ENCODE data around the gene ZNF92.
"Not testable (repeated sequence)": the region's sequence is repeated elsewhere in the genome, so short reads cannot be mapped to it uniquely, and the experiment has no call there.

ZNF92 gene

DNA sequence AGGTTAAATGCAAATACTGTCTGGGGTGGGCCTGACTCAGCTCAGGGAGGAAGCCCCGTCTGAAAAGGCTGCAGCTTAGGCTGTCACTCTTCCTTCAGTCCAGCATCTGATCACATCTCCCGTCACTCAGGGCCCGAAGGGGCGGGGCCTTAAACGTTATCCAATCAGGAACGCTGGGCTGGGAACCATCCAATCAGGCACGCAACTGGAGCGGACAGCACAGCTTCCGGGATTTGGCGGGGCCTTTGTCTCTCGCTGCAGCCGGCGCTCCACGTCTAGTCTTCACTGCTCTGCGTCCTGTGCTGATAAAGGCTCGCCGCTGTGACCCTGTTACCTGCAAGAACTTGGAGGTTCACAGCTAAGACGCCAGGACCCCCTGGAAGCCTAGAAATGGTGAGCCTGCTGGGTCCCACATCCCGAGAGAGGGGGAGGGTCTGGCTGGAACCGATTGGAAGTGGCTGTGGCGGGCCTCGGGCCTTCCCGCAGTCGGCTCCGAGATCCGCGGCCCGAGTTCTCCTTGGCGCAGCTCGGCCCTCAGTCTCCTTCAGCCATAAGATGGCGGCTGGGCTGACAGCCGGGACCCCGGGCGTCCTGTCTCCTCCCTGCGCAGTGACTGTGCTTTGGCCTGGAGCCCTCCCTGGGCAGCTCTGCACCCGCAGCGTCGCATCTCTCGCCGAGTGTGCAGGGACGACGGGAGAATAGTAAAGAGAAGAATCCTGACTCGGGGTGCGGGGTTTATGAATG is at the start of gene ZNF92:
TSS of gene ZNF92 (plus strand) at position 248 of the 744 bp plus-strand sequence. CDS start at position 391, 143 bp downstream.
- DNase-seq = peak; percentile 94 to 97

DNA sequence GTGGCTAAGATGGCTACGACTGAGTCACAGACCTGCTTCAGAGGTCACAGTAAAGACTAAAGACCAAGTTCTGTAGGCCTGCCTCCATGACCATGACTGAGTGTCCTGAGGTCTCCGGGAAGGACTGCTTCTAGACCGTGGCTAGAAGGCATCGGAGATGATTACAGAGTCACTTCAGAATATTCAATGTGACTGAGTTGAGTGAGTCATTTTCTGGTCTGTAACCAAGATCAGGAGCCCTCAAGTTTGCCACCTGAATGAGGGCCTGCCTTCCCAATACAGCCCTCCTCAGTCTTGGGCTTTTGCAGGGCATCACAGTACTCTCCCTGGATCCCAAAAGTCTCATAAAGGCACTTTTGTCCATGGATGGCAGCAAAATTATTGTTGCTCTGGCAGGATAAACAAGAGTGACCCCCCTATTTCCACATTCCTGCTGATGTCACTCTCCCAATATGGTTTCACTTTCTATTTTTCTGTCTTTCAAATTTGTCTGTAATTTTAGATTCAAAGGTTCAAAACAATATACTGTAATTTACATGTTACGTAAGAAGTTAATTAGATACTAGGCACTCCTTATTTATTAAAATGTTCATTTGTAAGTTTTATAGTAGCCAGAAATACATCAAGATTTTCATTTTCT is 47.7 kb upstream of the ZNF92 start:
- no peak for DNase-seq

DNA sequence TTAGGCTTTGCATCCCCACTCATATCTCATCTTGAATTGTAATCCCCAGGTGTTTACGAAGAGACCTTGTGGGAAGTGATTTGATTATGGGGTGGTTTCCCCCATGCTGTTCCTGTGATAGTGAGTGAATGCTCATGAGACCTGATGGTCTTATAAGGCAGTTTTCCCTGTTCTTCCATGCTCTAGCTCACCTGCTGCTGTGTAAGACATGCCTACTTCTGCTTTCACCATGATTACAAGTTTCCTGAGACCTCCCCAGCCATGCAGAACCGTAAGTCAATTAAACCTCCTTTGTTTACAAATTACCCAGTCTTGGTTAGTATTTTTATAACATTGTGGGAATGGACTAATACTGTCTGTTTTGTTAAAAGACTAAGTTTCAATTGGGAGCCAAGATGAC is 35.3 kb upstream of the ZNF92 start:
- no peak for DNase-seq

DNA sequence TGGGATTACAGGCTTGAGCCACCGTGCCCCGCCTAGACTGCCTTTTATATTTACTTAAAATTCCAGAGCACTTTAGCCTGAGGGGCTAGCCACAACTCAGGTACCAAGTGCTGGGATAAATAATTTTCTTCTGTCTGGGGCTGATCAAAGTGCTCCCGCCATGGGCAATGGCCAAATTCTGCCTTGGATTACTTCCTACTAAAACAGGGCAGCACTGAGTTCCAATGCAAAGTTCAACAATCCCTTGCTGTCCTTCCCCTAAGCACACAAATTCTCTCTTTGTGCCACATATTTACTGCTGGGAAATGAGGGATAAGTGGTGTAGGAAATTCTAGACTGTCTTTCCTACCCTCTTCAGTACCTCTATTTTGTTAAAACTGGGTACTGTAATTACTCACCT is 34.4 kb upstream of the ZNF92 start:
- DNase-seq = no peak

DNA sequence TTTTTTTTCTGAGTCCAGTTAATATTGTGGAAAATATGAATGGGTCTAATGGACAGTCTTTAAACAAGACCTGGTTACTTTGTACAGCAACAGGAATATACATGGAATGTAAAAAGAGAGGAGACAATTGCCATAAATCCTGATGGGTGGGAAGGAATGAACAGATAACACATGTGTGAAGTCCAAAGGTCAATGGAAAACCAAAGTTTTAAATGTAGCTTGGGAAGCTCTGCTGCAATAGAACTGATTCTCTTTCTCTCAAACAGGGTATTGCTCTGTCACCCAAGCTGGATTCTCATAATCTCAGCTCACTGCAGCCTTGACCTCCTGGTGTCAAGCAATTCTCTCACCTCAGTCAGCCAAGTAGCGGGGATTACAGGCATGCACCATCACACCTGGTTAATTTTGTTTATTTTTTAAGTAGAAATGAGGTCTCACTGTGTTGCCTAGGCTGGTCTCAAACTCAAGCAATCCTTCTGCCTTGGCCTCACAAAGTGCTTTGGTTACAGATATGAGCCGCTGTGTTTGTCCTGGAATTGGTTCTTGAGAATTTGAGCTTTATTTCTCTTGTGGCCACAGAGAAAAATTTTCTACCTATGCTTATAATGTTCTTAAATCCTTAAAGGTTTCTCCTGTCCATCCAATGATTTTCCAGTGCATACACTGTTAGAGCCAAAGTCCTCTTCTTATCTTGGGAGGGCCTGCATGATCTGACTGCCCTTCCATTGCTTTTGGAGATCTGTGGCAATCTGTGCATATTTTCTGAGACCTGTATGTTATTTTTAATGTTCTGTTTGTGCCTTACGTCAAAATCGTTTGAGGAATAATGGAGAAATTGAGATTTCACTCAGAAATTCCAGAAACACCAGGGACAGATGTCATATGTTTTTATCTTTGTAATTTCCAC is 30.7 kb upstream of the ZNF92 start:
- DNase-seq = no peak

DNA sequence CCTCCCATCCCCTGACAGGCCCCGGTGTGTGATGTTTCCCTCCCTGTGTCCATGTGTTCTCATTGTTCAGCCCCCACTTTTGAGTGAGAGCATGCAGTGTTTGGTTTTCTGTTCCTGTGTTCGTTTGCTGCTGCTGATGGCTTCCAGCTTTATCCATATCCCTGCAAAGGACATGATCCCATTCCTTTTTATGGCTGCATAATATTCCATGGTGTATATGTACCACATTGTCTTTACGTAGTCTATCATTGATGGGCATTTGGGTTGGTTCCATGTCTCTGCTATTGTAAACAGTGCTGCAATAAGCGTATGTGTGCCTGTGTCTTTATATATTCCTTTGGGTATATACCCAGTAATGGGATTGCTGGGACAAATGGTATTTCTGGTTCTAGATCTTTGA is 29.1 kb upstream of the ZNF92 start:
- DNase-seq = not testable (repeated sequence)

DNA sequence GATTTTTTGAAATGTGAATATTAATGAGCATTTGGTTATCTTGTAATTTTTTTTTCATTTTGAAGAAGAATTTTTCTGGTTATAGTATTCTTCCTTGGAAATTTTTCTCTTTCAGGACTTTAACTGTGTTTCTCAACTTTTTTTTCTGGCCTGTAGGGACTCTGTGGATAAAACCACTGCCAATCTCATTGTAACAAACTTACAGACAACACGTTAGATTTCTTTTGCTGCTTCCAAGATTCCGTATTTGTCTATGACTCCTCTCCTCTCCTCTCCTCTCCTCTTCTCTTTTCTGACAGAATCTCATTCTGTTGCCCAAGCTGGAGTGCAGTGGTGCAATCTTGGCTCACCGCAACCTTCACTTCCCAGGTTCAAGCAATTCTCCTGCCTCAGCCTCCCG is 19.4 kb upstream of the ZNF92 start:
- DNase-seq = no peak

DNA sequence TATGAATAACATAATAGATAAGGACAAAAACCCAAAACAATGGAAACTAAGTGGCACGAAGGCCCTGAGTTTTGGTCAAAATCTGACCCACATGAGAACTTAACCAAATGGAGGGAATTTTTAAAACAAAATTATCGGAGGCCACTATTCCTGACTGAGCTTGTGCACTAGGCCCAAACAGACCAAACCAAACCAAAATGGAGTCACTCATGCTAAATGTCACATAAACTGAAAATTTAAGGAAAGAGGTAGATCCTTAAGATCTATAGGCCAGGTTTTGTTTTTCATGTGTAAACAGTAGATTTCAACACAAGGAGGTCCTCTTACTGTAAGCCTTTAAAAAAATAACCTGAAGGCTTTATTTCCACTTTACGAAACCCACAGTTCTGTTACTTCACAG is 3.8 kb upstream of the ZNF92 start:
- no peak for DNase-seq

DNA sequence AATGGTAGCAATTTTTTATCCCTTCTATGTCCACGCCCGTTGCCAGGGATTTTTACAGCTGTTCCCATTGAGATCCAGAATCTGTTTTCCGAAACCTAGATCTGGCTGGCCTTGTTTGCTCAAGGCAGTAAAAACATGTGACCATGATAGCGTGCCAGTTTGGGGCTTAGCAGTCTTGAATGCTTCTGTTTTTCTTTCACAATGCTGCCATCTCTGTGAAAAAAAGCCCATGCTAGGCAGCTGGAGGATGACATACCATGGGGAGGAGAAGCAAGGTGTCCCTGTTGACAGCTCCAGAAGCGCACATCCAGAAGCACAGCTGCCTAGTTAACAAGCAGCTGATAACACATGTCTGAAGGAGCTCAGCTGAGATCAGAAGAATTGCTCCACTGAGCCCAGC is 2.2 kb upstream of the ZNF92 start:
- peak; percentile 27 to 29 for DNase-seq

DNA sequence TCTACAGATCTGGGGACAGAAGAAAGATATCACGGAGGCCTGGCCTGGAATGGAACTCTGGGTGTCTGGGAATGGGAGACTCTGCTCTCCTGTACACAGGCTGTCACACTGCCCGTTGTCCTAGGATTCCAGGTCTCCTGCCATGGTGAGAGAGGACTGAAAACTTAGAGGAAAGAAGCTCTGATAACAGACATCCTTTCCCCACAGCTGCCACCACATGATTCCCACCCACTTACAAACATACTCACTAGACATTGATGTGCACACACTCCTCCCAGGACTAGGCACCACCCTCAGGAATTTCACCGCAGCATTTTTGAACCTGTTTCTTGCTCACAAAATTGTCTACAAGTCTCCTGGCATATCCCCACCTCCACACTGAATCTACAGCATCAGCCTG is 5.7 kb downstream of the ZNF92 start:
- no peak for DNase-seq

DNA sequence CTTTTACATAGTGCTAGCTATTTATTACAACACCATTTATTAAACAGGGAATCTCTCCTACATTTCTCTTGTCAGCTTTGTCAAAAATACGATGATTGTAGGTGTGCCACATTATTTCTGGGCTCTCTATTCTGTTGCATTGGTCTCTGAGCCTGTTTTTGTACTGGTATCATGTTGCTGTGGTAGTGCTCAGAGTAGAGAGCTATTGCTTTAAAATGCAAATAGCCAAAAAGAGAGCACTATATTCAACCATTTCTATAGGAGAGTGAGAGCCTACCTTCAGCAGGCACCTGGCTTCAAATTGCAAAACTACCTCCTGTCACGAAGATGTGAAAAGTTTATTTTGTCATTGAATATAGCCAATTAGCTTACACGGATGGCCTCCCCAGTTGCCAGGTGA is 8.1 kb downstream of the ZNF92 start:
- DNase-seq = no peak

DNA sequence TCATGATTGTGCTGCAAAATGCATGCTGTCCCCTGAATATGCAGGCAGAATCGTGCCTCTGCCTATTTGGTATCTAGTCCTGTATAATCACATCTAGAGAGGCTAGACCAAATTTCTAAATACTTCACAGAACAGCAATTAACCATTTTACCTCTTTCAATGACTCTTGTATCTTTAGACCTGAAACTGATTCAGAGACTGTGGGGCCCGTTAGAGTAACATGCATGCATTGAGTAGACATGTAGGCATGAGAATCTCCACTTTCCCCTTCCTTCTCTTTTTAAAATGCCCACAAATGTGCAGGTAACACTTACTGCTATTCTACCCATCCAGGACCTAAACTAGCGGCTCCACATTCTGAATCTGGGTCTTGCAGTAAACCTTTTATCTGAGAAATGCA is 8.8 kb downstream of the ZNF92 start:
- DNase-seq = no peak

DNA sequence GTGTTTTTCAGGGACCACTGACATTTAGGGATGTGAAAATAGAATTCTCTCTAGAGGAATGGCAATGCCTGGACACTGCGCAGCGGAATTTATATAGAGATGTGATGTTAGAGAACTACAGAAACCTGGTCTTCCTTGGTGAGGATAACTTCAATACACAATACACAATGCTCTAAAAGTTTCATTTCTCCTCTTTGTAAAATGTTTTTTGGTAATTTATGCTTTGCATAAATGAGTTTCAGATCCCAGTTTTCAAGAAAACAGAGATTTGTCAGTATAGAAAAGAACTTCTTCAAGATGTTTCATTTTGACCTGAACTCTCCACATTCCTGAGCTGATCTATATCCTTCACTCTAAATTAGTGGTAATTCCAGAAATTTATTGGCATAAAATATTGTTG is 14.2 kb downstream of the ZNF92 start:
- DNase-seq = no peak

DNA sequence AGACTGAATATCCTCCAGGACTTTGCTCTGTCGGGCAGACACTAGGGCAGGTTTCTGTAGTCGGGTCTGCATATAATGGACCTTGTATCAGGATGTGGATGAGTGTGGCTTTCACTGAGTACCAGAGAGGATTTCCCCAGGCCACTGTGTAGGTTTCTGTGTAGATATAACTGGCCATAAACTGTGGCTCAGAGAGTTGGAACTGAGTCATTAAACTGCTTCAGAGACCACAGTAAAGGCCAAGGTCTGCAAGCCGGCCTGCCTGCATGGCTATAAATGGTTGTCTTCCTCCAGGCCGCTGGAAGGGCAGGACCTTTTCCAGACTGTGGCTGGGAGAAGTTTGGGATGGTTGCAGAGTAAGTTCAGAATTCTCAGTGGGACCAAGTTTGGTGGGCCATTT is 16.9 kb downstream of the ZNF92 start:
- no peak for DNase-seq

DNA sequence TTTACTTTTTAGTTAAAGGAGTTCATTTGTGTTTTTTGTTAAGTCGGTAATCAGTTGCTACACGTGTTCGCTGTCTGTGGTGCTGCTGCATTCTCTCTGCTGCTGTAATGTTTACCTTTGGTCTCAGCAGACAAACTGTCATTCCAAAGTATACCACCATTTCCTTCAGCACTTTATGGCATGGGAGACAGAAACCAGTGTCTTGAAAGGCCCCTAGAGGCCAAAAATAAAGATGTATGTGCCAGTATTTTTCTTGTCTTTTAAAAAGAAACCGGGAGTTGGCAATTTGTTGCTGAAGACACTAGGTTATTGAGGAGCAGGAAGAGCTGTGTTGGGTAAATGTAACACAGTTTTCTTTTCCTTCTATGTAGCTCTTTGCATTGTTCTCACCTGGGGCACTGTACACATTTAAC is 24.1 kb downstream of the ZNF92 start:
- no peak for DNase-seq

DNA sequence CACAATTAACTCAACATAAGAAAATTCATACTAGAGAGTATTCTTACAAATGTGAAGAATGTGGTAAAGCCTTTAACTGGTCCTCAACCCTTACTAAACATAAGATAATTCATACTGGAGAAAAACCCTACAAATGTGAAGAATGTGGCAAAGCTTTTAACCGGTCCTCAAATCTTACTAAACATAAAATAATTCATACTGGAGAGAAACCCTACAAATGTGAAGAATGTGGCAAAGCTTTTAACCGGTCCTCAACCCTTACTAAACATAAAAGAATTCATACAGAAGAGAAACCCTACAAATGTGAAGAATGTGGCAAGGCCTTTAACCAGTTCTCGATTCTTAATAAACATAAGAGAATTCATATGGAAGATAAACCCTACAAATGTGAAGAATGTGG is 25.0 kb downstream of the ZNF92 start:
- not testable (repeated sequence) for DNase-seq

DNA sequence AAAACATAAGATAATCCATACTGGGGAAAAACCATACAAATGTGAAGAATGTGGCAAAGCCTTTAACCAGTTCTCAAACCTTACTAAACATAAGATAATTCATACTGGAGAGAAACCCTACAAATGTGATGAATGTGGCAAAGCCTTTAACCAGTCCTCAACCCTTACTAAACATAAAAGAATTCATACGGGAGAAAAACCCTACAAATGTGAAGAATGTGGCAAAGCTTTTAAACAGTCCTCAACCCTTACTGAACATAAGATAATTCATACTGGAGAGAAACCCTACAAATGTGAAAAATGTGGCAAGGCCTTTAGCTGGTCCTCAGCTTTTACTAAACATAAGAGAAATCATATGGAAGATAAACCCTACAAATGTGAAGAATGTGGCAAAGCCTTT is 25.4 kb downstream of the ZNF92 start:
- not testable (repeated sequence) for DNase-seq

DNA sequence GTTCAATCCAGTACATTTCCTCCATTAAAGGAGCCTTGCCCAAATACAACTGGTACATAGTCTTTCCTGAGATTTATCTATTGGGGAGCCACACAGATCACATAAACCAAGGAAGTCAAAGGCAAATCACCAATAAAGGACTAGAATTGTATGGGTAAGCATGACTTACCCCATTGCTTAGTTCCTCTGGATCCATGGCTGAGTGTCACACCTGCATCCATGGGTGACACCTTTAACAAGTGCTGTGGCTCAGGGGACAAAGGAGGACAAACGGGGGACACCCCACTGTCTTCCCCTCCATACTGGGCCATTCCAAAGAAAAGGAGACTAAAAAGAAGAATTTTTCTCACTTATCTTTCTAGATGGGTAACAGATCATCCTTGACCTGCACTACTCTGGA is 30.4 kb downstream of the ZNF92 start:
- no peak for DNase-seq

DNA sequence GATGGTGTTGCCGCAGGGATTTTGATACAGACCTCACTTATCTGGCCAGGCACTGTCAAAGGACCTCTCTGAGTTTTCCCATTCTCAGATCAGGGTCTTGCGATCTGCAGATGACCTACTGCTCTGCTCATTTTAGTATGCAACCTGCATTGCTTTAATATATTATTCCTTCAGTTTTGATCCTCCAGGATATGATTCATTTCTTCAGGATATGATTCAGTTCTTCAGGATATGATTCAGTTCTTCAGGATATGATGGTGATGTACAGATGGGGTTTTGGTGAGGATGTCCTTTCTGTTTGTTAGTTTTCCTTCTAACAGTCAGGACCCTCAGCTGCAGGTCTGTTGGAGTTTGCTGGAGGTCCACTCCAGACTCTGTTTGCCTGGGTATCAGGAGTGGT is 33.1 kb downstream of the ZNF92 start:
- not testable (repeated sequence) for DNase-seq

DNA sequence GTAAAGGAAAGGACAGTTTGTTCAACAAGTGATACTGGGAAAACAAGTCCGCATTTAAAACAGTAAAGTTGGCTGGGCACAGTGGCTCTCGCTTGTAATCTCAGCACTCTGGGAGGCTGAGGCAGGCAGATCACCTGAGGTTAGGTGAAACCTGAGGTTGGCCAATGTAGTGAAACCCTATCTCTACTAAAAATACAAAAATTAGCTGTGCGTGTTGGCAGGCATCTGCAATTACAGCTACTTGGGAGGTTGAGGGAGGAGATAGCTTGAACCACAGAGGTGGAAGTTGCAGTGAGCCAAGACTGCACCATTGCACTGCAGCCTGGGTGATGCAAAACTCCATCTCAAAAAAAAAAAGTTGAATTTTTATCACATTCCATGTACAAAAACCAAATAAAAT is 35.7 kb downstream of the ZNF92 start:
- no peak for DNase-seq

DNA sequence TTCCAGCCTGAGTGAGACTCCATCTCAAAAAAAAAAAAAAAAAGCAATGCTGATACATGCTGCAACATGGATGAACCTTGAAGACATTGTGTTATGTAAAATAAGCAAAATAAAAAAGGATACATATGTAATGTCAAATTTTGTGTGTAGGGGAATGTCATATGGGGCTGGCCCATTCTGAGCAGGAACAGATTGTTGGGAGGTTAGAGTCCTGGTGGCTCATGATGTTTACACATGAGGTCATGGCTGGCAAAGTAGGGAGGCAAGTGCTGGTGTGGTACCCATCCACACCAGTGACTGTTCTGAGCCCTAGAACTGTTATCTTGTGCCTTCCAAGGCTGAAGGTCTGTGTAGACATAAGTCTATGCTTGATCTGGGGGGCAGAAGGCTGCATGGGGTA is 37.6 kb downstream of the ZNF92 start:
- DNase-seq = no peak

DNA sequence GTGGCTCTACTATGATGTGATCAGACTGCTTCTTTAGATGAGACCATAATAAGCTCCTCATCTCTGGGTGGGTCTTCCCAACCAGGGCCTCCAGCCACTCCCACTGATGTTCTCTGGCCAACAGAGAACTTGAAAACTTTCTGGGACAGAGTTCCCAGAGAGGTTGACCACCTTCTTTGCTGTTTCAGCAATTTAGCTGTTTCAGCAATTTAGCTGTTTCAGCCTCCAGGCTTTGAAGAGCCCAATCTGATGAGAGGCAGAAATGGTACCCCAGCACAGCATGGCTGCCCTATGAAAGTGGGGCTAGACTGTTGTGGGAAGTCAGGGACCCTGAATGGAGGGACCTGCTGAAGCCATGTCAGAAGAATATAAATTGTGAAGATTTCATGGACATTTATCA is 49.0 kb downstream of the ZNF92 start:
- DNase-seq = no peak

DNA sequence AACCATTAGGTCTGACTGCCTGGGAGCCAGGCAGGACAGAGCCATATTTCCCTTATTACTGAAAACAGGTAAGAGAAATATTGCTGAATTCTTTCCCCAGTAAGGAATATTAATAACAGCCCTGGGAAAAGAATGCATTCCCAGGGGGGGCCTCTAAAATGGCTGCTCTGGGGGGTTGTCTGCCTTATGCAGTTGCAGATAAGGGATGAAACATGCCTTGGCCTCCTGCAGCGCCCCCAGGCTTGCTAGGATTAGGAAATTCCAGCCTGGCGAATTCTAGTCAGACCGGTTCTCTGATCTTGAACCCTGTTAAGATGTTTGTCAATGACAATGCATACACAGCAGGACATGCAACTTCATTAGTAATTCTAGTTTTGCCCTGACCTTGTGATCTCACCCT is 49.6 kb downstream of the ZNF92 start:
- DNase-seq = not testable (repeated sequence)
